DMS 273 (cell line): ENCODE data around the gene DNAJC6.

ENCODE experiments used
- DNase-seq: peaks from one replicate; lab custom pipeline; 2025; ENCODE audit not compliant: unreplicated experiment; lab: John Stamatoyannopoulos, UW

Gene DNAJC6

GRCh38 chr1:65459397-65459768 is 150.0 kb downstream of the DNAJC6 start:
- peak; percentile 46 for DNase-seq
